ENCODE data around the gene HECW1. TPM values are rescaled to one million over a fixed set of nuclear protein-coding genes. Genes with fewer than 3 reads are reported as not detected.

The HECW1 gene
- total and polyA plus RNA-seq, 2 of the 13 experiments (the other 11 are each of a cell fraction or from before 2014, with no cell fraction given), result not detected

DNA sequence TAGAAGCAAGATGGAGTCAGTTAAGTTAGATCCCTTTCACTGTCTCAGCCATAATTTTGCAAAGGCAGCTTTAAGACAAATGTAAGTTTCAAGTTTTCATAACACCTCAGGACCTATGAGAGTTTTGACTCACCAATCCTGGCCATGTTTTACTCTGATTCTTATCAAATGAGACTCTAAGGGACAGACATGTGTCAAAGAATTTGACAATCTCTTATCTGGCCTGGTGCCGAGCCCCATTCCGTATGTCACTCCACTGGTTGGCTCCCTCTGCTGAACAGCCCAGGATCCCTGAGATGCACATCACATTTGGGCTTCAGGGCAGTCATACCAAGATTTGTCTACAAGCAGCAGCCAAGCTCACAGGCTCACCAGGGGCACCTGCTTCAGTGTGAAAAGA lies 282.9 kb downstream of the HECW1 start:
- Histone ChIP-seq H3K4me3 (replicated peaks in 1 of 3; ENCODE audit: insufficient read depth in 1 of 3, low read depth in 2 of 3, low read length in 3 of 3) (no peak overlapping the region), H3K79me2 (ENCODE audit: insufficient read depth, low read length) (no peaks in the 10 kb centered on the region), H3K27me3 (ENCODE audit: control insufficient read depth in 1 of 2, insufficient read depth in 2 of 2, low read length in 2 of 2) (no peaks in the 10 kb centered on the region; a peak in 1 of 5 replicates), H2AFZ (ENCODE audit: low read length) (no peak overlapping the region), H3K27ac (ENCODE audit: extremely low read length, insufficient read depth, low read length) (no peak overlapping the region), H3K4me2 (ENCODE audit: low read depth, low read length) (no peak overlapping the region), H3K9me3 (ENCODE audit: low read length) (no peaks in the 10 kb centered on the region), H3K4me1 (ENCODE audit: insufficient read depth, low read length) (peaks cover 19% of the 10 kb centered on the region), H4K20me1 (ENCODE audit: insufficient read depth, low read length) (no peaks in the 10 kb centered on the region), H3K9ac (ENCODE audit: insufficient read depth, low read depth, low read length) (no peak overlapping the region), H3K36me3 (replicated peaks in 1 of 2; ENCODE audit: control insufficient read depth in 1 of 2, insufficient read depth in 2 of 2, low read length in 2 of 2) (no peaks in the 10 kb centered on the region)
- DNase-seq (ENCODE audit: low spot score) (no peak), FAIRE-seq (no peak), ATAC-seq (no peak)
- TF ChIP-seq PAF1 (CRISPR knock-in tag; IDR thresholded peaks at IDR 0.05) (no peak), SIN3B (IDR thresholded peaks at IDR 0.05; ENCODE audit: low read length) (no peak), WIZ (CRISPR knock-in tag; IDR thresholded peaks at IDR 0.05) (no peak), ZNF7 (CRISPR knock-in tag; IDR thresholded peaks at IDR 0.05) (no peak), ZNF326 (CRISPR knock-in tag; IDR thresholded peaks at IDR 0.05; ENCODE audit: borderline replicate concordance) (no peak), RELA (CRISPR knock-in tag; IDR thresholded peaks at IDR 0.05) (no peak), ZNF777 (CRISPR knock-in tag; IDR thresholded peaks at IDR 0.05) (no peak)
- TF ChIP-seq, protein P1, sequence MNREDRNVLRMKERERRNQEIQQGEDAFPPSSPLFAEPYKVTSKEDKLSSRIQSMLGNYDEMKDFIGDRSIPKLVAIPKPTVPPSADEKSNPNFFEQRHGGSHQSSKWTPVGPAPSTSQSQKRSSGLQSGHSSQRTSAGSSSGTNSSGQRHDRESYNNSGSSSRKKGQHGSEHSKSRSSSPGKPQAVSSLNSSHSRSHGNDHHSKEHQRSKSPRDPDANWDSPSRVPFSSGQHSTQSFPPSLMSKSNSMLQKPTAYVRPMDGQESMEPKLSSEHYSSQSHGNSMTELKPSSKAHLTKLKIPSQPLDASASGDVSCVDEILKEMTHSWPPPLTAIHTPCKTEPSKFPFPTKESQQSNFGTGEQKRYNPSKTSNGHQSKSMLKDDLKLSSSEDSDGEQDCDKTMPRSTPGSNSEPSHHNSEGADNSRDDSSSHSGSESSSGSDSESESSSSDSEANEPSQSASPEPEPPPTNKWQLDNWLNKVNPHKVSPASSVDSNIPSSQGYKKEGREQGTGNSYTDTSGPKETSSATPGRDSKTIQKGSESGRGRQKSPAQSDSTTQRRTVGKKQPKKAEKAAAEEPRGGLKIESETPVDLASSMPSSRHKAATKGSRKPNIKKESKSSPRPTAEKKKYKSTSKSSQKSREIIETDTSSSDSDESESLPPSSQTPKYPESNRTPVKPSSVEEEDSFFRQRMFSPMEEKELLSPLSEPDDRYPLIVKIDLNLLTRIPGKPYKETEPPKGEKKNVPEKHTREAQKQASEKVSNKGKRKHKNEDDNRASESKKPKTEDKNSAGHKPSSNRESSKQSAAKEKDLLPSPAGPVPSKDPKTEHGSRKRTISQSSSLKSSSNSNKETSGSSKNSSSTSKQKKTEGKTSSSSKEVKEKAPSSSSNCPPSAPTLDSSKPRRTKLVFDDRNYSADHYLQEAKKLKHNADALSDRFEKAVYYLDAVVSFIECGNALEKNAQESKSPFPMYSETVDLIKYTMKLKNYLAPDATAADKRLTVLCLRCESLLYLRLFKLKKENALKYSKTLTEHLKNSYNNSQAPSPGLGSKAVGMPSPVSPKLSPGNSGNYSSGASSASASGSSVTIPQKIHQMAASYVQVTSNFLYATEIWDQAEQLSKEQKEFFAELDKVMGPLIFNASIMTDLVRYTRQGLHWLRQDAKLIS (CRISPR knock-in tag; IDR thresholded peaks at IDR 0.05), result no peak
- intact Hi-C loops (cut with micrococcal nuclease; ENCODE audit: unreplicated experiment), result no loop called here
- no TSS peak for BruUV-seq (replicated peaks)
- 95% methylated on average over 2 of the region's 2 CpGs for WGBS (ENCODE audit: low lambda C conversion rate)
- CTCF ChIA-PET (ENCODE audit: low intra/inter-chr PET ratio, low total read pairs), result no interaction called here
- POLR2A ChIA-PET, result no interaction called here
- in situ Hi-C loops (cut with HindIII; ENCODE audit: extremely low pct_ligation_motif_present, low pct_unique_long_range_greater_than_20kb), result no loop called here

All from HepG2 (cell line).